Measurements from ENCODE around the gene MAP2K7. TPM values are rescaled to one million over a fixed set of nuclear protein-coding genes. Genes with fewer than 3 reads are reported as not detected.

The MAP2K7 gene
- polyA plus RNA-seq, 1 donor (not counting 4 experiments of a cell fraction or from before 2014, with no cell fraction given), result 8.4 TPM

- H4K20me1 ChIP-seq (ENCODE audit: control insufficient read depth, extremely low read depth, insufficient read depth, low read length), result no peaks in the 10 kb centered on the region
- FAIRE-seq (no peak), DNase-seq (ENCODE audit: low read depth, low spot score) (no peak)
- H3K79me2 ChIP-seq (ENCODE audit: control insufficient read depth, insufficient read depth, low read length), result no peaks in the 10 kb centered on the region
- no peak overlapping the region for H2AFZ ChIP-seq (ENCODE audit: control insufficient read depth, low read length)
- no peak overlapping the region for H3K9ac ChIP-seq (ENCODE audit: control insufficient read depth, extremely low read depth, insufficient read depth, low read length)
- TF ChIP-seq CTCF (optimal IDR thresholded peaks at IDR 0.05 in 1 of 3, IDR thresholded peaks at IDR 0.05 in 1 of 3, conservative IDR thresholded peaks at IDR 0.05 in 1 of 3; ENCODE audit: extremely low read depth in 1 of 3, insufficient read depth in 2 of 3, low read length in 3 of 3), result no peak
- TF ChIP-seq EZH2 (IDR thresholded peaks at IDR 0.05; ENCODE audit: low read length), result no peak
- no peaks in the 10 kb centered on the region for H3K9me1 ChIP-seq (ENCODE audit: control insufficient read depth, extremely low read depth, insufficient read depth, low read length)
- H3K27me3 ChIP-seq (ENCODE audit: control insufficient read depth, extremely low read depth, insufficient read depth, low read length), result peaks cover 36% of the 10 kb centered on the region
- H3K4me2 ChIP-seq (ENCODE audit: control insufficient read depth, extremely low read depth, insufficient read depth, low read depth, low read length), result no peak overlapping the region
- no peak overlapping the region for H3K27ac ChIP-seq (ENCODE audit: control insufficient read depth, insufficient read depth, low read length)
- H3K9me3 ChIP-seq (ENCODE audit: control insufficient read depth, low read depth, low read length), result no peaks in the 10 kb centered on the region
- H3K4me1 ChIP-seq (ENCODE audit: control insufficient read depth, extremely low read depth, insufficient read depth, low read length), result peaks cover 1% of the 10 kb centered on the region
- dilution Hi-C loops (cut with MboI; ENCODE audit: extremely low pct_ligation_motif_present, low sequenced_read_pairs), result no loop called here
- no peak overlapping the region for H3K4me3 ChIP-seq (ENCODE audit: control insufficient read depth in 2 of 3, extremely low read depth in 1 of 3, insufficient read depth in 2 of 3, low read depth in 1 of 3, low read length in 3 of 3)
- H3K36me3 ChIP-seq (ENCODE audit: control insufficient read depth in 2 of 2, extremely low read depth in 1 of 2, insufficient read depth in 2 of 2, low read length in 2 of 2), result no peaks in the 10 kb centered on the region
Measured at GRCh38 chr19:7877249-7877836, 26.3 kb upstream of the MAP2K7 start.

- H2AFZ ChIP-seq (ENCODE audit: control insufficient read depth, low read length), result no peak overlapping the region
- H3K79me2 ChIP-seq (ENCODE audit: control insufficient read depth, insufficient read depth, low read length), result no peaks in the 10 kb centered on the region
- no peak overlapping the region for H3K27ac ChIP-seq (ENCODE audit: control insufficient read depth, insufficient read depth, low read length)
- no peak for DNase-seq (ENCODE audit: low read depth, low spot score)
- TF ChIP-seq CTCF (optimal IDR thresholded peaks at IDR 0.05 in 1 of 3, IDR thresholded peaks at IDR 0.05 in 1 of 3, conservative IDR thresholded peaks at IDR 0.05 in 1 of 3; ENCODE audit: extremely low read depth in 1 of 3, insufficient read depth in 2 of 3, low read length in 3 of 3) (no peak), EZH2 (IDR thresholded peaks at IDR 0.05; ENCODE audit: low read length) (no peak)
- H3K4me2 ChIP-seq (ENCODE audit: control insufficient read depth, extremely low read depth, insufficient read depth, low read depth, low read length), result no peak overlapping the region
- H4K20me1 ChIP-seq (ENCODE audit: control insufficient read depth, extremely low read depth, insufficient read depth, low read length), result no peaks in the 10 kb centered on the region
- dilution Hi-C loops (cut with MboI; ENCODE audit: extremely low pct_ligation_motif_present, low sequenced_read_pairs), result no loop called here
- H3K9me3 ChIP-seq (ENCODE audit: control insufficient read depth, low read depth, low read length), result no peaks in the 10 kb centered on the region
- peaks cover 18% of the 10 kb centered on the region for H3K27me3 ChIP-seq (ENCODE audit: control insufficient read depth, extremely low read depth, insufficient read depth, low read length)
- no peak for FAIRE-seq
- H3K4me1 ChIP-seq (ENCODE audit: control insufficient read depth, extremely low read depth, insufficient read depth, low read length), result no peaks in the 10 kb centered on the region
- no peaks in the 10 kb centered on the region for H3K9me1 ChIP-seq (ENCODE audit: control insufficient read depth, extremely low read depth, insufficient read depth, low read length)
- no peak overlapping the region for H3K4me3 ChIP-seq (ENCODE audit: control insufficient read depth in 2 of 3, extremely low read depth in 1 of 3, insufficient read depth in 2 of 3, low read depth in 1 of 3, low read length in 3 of 3)
- no peak overlapping the region for H3K9ac ChIP-seq (ENCODE audit: control insufficient read depth, extremely low read depth, insufficient read depth, low read length)
- H3K36me3 ChIP-seq (ENCODE audit: control insufficient read depth in 2 of 2, extremely low read depth in 1 of 2, insufficient read depth in 2 of 2, low read length in 2 of 2), result no peaks in the 10 kb centered on the region
Measured at GRCh38 chr19:7879111-7879807, 24.4 kb upstream of the MAP2K7 start.
